K562 (cell line): ENCODE measurements around the gene HMBS. TPM values are rescaled to one million over a fixed set of nuclear protein-coding genes. Genes with fewer than 3 reads are reported as not detected.

Experiments used
- DNMT1 ChIP-seq: fragments of 450-650 bp; IDR thresholded peaks from 2 replicates; pipeline ENCODE4 v1.6.1; 2016; ENCODE audit warnings: antibody characterized with exemption, mild to moderate bottlenecking
- DPF2 ChIP-seq: fragments of 450-650 bp; IDR thresholded peaks from 2 replicates; pipeline ENCODE4 v1.6.1; 2016
- EGR1 ChIP-seq: fragments of 450-650 bp; conservative IDR thresholded peaks from 2 replicates; pipeline ENCODE4 v1.6.1; 2017; ENCODE audit warnings: mild to moderate bottlenecking
- FOXA3 ChIP-seq, 2 experiments: fragments of 450-650 bp in 1 of 2; sonication (generic) in 1 of 2; formaldehyde crosslinking; IDR thresholded peaks in 1 of 2; conservative IDR thresholded peaks in 1 of 2; 2 replicates each; pipeline versions ENCODE4 v1.4.0 to v1.8.0; 2020 to 2022; ENCODE audit warnings: mild to moderate bottlenecking in 2 of 2, missing genetic modification reagents in 1 of 2
- GATAD2B ChIP-seq: fragments of 450-650 bp; IDR thresholded peaks from 2 replicates; pipeline ENCODE4 v1.6.1; 2017; ENCODE audit warnings: mild to moderate bottlenecking, borderline replicate concordance
- HDAC3 ChIP-seq: fragments of 450-650 bp; IDR thresholded peaks from 2 replicates; pipeline ENCODE4 v1.6.1; 2018; ENCODE audit warnings: borderline replicate concordance, mild to moderate bottlenecking, moderate library complexity; ENCODE audit not compliant: partially characterized antibody
- HINFP ChIP-seq: fragments of 450-650 bp; conservative IDR thresholded peaks from 2 replicates; pipeline ENCODE4 v1.6.1; 2016; ENCODE audit warnings: missing genetic modification characterization, low read depth, mild to moderate bottlenecking, control low read depth, missing compliant biosample characterization
- IRF9 ChIP-seq: fragments of 450-650 bp; IDR thresholded peaks from 2 replicates; pipeline ENCODE4 v1.6.1; 2016; ENCODE audit warnings: missing biosample characterization, missing genetic modification characterization
- KDM1A ChIP-seq, 2 experiments: fragments of 450-650 bp; IDR thresholded peaks; 2 replicates each; pipeline ENCODE4 v1.6.1; 2016; ENCODE audit warnings: mild to moderate bottlenecking in 2 of 2
- MIER1 ChIP-seq: fragments of 450-650 bp; IDR thresholded peaks from 2 replicates; pipeline ENCODE4 v1.6.1; 2016; ENCODE audit warnings: antibody characterized with exemption, mild to moderate bottlenecking, low read depth
- NEUROD1 ChIP-seq: fragments of 150-350 bp; IDR thresholded peaks from 2 replicates; pipeline ENCODE4 v1.6.1; 2014; ENCODE audit warnings: borderline replicate concordance, low read length, low read depth; ENCODE audit not compliant: partially characterized antibody
- NR2F6 ChIP-seq: fragments of 450-650 bp; formaldehyde crosslinking; IDR thresholded peaks from 2 replicates; pipeline ENCODE4 v1.4.0; 2020; ENCODE audit warnings: mild to moderate bottlenecking
- NRF1 ChIP-seq, 2 experiments: fragments of 450-650 bp; IDR thresholded peaks in 1 of 2; conservative IDR thresholded peaks in 1 of 2; 2 replicates each; pipeline ENCODE4 v1.6.1; 2014; ENCODE audit warnings: mild to moderate bottlenecking in 2 of 2
- POLR2H ChIP-seq: IDR thresholded peaks from 2 replicates; pipeline ENCODE4 v1.6.1; 2016; ENCODE audit warnings: missing genetic modification characterization, low read depth, mild to moderate bottlenecking, control low read depth, missing compliant biosample characterization, moderate library complexity
- POU5F1 ChIP-seq: fragments of 150-350 bp; IDR thresholded peaks from 2 replicates; pipeline ENCODE4 v1.6.1; 2014; ENCODE audit warnings: borderline replicate concordance, low read length, low read depth, mild to moderate bottlenecking; ENCODE audit not compliant: partially characterized antibody
- PTRF ChIP-seq: fragments of 450-650 bp; IDR thresholded peaks from 2 replicates; pipeline ENCODE4 v1.6.1; 2016; ENCODE audit warnings: mild to moderate bottlenecking, missing genetic modification characterization, missing compliant biosample characterization
- SMAD3 ChIP-seq: fragments of 450-650 bp; formaldehyde crosslinking; conservative IDR thresholded peaks from 2 replicates; pipeline ENCODE4 v1.4.0; 2020; ENCODE audit warnings: mild to moderate bottlenecking
- SMARCA5 ChIP-seq: fragments of 450-650 bp; IDR thresholded peaks from 2 replicates; pipeline ENCODE4 v1.6.1; 2016
- SRSF3 ChIP-seq: fragments of 200-400 bp; formaldehyde crosslinking; IDR thresholded peaks from 2 replicates; pipeline ENCODE4 v1.6.1; 2016; ENCODE audit warnings: mild to moderate bottlenecking, low read length, moderate library complexity; ENCODE audit not compliant: insufficient read depth
- STAT5B ChIP-seq: fragments of 250-450 bp; sonication (Bioruptor Pico); IDR thresholded peaks from 2 replicates; pipeline ENCODE4 v1.8.0; 2021; ENCODE audit warnings: mild to moderate bottlenecking, inconsistent platforms
- THRAP3 ChIP-seq: fragments of 450-650 bp; IDR thresholded peaks from 2 replicates; pipeline ENCODE4 v1.6.1; 2016; ENCODE audit warnings: mild to moderate bottlenecking, inconsistent platforms, borderline replicate concordance
- ZFP30 ChIP-seq: fragments of 250-450 bp; sonication (Bioruptor Pico); IDR thresholded peaks from 2 replicates; pipeline ENCODE4 v1.8.0; 2022; ENCODE audit warnings: moderate library complexity, mild to moderate bottlenecking, inconsistent platforms, borderline replicate concordance
- ZNF174 ChIP-seq: fragments of 250-450 bp; sonication (Bioruptor Pico); IDR thresholded peaks from 2 replicates; pipeline ENCODE4 v1.4.0; 2020; ENCODE audit warnings: mild to moderate bottlenecking
- ZNF24 ChIP-seq: fragments of 450-650 bp; IDR thresholded peaks from 2 replicates; pipeline ENCODE4 v1.6.1; 2016
- ZNF436 ChIP-seq: fragments of 250-450, 450-650 bp; sonication (Bioruptor Pico); formaldehyde crosslinking; IDR thresholded peaks from 2 replicates; pipeline ENCODE4 v1.7.0; 2020; ENCODE audit warnings: mild to moderate bottlenecking
- ZNF449 ChIP-seq: fragments of 250-450 bp; sonication (Bioruptor Pico); IDR thresholded peaks from 2 replicates; pipeline ENCODE4 v1.8.0; 2022; ENCODE audit warnings: moderate library complexity, mild to moderate bottlenecking, inconsistent platforms
- ZNF830 ChIP-seq: fragments of 250-450 bp; sonication (Bioruptor Pico); IDR thresholded peaks from 2 replicates; pipeline ENCODE4 v1.5.0; 2021; ENCODE audit warnings: mild to moderate bottlenecking
- ZSCAN29 ChIP-seq: fragments of 450-650 bp; IDR thresholded peaks from 2 replicates; pipeline ENCODE4 v1.6.1; 2017
- polyA plus RNA-seq, 8 experiments: library from polyadenylated mRNA; depleted of rRNA in 4 of 8; stranded (reverse) in 5 of 8; unstranded in 3 of 8; fragments of >200 nt; fragmentation: Nextera tagmentation in 2 of 8; fragmentation: Illumina TruSeq in 1 of 8; extraction: Ambion mirVana in 2 of 8; extraction: Trizol in 1 of 8; gene quantifications; 2 replicates each; pipeline versions ENCODE4 v1.2.1 to v1.2.3, GENCODE V29; 2011 to 2014; ENCODE audit warnings: inconsistent platforms in 1 of 8, missing spikeins in 1 of 8
- total RNA-seq, 7 experiments: library from RNA; depleted of rRNA in 6 of 7; stranded (reverse); fragments of >200 nt in 6 of 7; fragmentation: Illumina TruSeq in 2 of 7; extraction: Trizol in 2 of 7; gene quantifications; 2 replicates each; pipeline versions ENCODE4 v1.2.1 to v1.2.3, GENCODE V29; 2011 to 2021; ENCODE audit warnings: low replicate concordance in 1 of 7

HMBS gene
- total and polyA plus RNA-seq, 9 of the 15 experiments (the other 6 are each of a cell fraction or from before 2014, with no cell fraction given) = 56.9 to 385 (median 286) TPM

- TF ChIP-seq FOXA3 (CRISPR knock-in tag; conservative IDR thresholded peaks at IDR 0.05 in 1 of 2, IDR thresholded peaks at IDR 0.05 in 1 of 2) = no peak
- TF ChIP-seq IRF9 (tag) = no peak
- no peak for TF ChIP-seq ZNF174 (CRISPR knock-in tag)
- TF ChIP-seq SRSF3 = no peak
- TF ChIP-seq ZNF830 (CRISPR knock-in tag) = no peak
- no peak for TF ChIP-seq PTRF (tag)
- peak; percentile 56; the same call in 1 of the 2 replicates for TF ChIP-seq EGR1
- no peak for TF ChIP-seq MIER1
- TF ChIP-seq SMARCA5 = no peak
- peak; percentile 67; the same call in 1 of the 2 replicates for TF ChIP-seq ZNF24
- TF ChIP-seq POLR2H = no peak
- TF ChIP-seq KDM1A (IDR thresholded peaks at IDR 0.05) = peak; percentile 75 to 86
- peak; percentile 96 for TF ChIP-seq NEUROD1
- TF ChIP-seq SMAD3 (CRISPR knock-in tag) = no peak
- TF ChIP-seq GATAD2B = peak; percentile 97; the same call in 1 of the 2 replicates
- no peak for TF ChIP-seq ZNF436 (CRISPR knock-in tag)
- TF ChIP-seq NRF1 (conservative IDR thresholded peaks at IDR 0.05 in 1 of 2, IDR thresholded peaks at IDR 0.05 in 1 of 2) = no peak
- TF ChIP-seq HINFP (tag) = no peak
- no peak for TF ChIP-seq ZSCAN29
- no peak for TF ChIP-seq DNMT1
- 0 out of 2 replicates have a peak, but pooled peaks have one; percentile 34 for TF ChIP-seq THRAP3
- no peak for TF ChIP-seq NR2F6 (CRISPR knock-in tag)
- no peak for TF ChIP-seq POU5F1
- TF ChIP-seq ZFP30 (CRISPR knock-in tag) = no peak
- peak; percentile 95 for TF ChIP-seq HDAC3
- no peak for TF ChIP-seq STAT5B (CRISPR knock-in tag)
- TF ChIP-seq ZNF449 (CRISPR knock-in tag) = peak; percentile 56; the same call in 1 of the 2 replicates
- TF ChIP-seq DPF2 = peak; percentile 99
These were observed 3.1 kb downstream of the HMBS start (continued) for GRCh38 chr11:119087747-119088241.
